Measurements from ENCODE around the gene DDX42.
"Not testable (repeated sequence)": the region's sequence is repeated elsewhere in the genome, so short reads cannot be mapped to it uniquely, and the experiment has no call there.

Gene DDX42

GRCh38 chr17:63786117-63786516 is 12.1 kb downstream of the DDX42 start:
- TF ChIP-seq, protein P1, sequence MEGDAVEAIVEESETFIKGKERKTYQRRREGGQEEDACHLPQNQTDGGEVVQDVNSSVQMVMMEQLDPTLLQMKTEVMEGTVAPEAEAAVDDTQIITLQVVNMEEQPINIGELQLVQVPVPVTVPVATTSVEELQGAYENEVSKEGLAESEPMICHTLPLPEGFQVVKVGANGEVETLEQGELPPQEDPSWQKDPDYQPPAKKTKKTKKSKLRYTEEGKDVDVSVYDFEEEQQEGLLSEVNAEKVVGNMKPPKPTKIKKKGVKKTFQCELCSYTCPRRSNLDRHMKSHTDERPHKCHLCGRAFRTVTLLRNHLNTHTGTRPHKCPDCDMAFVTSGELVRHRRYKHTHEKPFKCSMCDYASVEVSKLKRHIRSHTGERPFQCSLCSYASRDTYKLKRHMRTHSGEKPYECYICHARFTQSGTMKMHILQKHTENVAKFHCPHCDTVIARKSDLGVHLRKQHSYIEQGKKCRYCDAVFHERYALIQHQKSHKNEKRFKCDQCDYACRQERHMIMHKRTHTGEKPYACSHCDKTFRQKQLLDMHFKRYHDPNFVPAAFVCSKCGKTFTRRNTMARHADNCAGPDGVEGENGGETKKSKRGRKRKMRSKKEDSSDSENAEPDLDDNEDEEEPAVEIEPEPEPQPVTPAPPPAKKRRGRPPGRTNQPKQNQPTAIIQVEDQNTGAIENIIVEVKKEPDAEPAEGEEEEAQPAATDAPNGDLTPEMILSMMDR (conservative IDR thresholded peaks at IDR 0.05; ENCODE audit: low read depth, low read length), result no peak
- Histone ChIP-seq H4K20me1 (ENCODE audit: insufficient read depth) (peaks cover 4% of the 10 kb centered on the region), H3K4me2 (no peak overlapping the region), H3K4me1 (ENCODE audit: low read depth, poor library complexity, severe bottlenecking) (peaks cover 9% of the 10 kb centered on the region), H2AFZ (ENCODE audit: low read depth) (no peak overlapping the region), H3K27ac (no peak overlapping the region), H3K9ac (no peak overlapping the region), H3K79me2 (ENCODE audit: insufficient read depth, low read depth) (peaks cover 95% of the 10 kb centered on the region), H3K36me3 (ENCODE audit: insufficient read depth) (peaks cover 17% of the 10 kb centered on the region; the same call in 1 of the 2 replicates), H3K4me3 (IDR thresholded peaks at IDR 0.05; ENCODE audit: insufficient read depth, low read depth, low read length) (no peak overlapping the region), H3K27me3 (ENCODE audit: insufficient read depth, low read depth) (no peaks in the 10 kb centered on the region)

DNA sequence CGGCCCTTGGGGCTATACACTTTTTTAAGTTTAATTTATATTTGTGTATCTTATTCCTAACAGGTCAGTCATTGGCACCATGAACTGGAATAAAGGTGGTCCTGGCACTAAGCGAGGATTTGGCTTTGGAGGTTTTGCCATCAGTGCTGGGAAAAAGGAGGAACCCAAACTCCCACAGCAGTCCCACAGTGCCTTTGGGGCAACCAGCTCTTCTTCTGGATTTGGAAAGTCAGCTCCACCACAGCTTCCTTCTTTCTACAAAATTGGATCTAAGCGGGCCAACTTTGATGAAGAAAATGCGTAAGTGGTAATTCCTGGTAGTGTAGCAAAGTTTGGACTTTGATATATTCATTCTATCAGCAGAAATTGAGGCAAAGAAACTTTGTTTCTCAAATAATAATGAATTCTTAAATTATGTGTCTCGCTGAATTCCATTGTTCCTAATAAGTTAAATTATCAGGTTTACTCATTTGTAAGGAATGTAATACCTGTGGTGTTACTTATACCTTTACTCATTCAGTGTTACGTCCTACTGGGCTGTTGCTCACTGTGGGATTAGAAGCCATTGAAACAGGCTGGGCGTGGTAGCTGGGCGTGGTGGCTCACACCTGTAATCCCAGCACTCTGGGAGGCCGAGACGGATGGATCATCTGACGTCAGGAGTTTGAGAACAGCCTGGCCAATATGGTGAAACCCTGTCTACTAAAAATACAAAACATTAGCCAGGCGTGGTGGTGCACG is 13.2 kb downstream of the DDX42 start:
- Histone ChIP-seq H4K20me1 (ENCODE audit: insufficient read depth) (peaks cover 4% of the 10 kb centered on the region), H3K36me3 (ENCODE audit: insufficient read depth) (peaks cover 20% of the 10 kb centered on the region; the same call in 1 of the 2 replicates)

DNA sequence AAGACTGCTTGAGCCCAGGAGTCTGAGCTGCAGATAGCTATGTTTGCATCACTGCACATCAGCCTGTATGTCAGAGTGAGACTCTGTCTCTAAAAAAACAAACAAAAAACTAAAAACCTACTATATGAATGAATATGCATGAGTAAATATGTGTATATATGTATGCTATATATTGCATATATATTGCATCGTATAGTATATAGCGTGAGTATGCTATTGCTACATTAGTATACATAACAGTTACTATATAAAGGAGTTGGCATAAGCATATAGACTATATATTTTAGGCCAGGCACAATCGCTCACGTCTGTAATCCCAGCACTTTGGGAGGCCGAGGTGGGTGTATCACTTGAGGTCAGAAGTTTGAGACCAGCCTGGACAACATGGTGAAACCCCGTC is 16.1 kb downstream of the DDX42 start:
- peaks cover 78% of the 10 kb centered on the region; the same call in 1 of the 2 replicates for H3K79me2 ChIP-seq (ENCODE audit: insufficient read depth, low read depth)
- TF ChIP-seq, protein P1 (conservative IDR thresholded peaks at IDR 0.05; ENCODE audit: low read depth, low read length), result no peak

More for the DNA sequence above, 13.2 kb downstream of the DDX42 start:
- Histone ChIP-seq H3K4me2 (no peak overlapping the region), H3K4me3 (IDR thresholded peaks at IDR 0.05; ENCODE audit: insufficient read depth, low read depth, low read length) (no peak overlapping the region), H2AFZ (ENCODE audit: low read depth) (no peak overlapping the region), H3K27me3 (ENCODE audit: insufficient read depth, low read depth) (no peaks in the 10 kb centered on the region), H3K4me1 (ENCODE audit: low read depth, poor library complexity, severe bottlenecking) (peaks cover 9% of the 10 kb centered on the region), H3K27ac (no peak overlapping the region), H3K9ac (no peak overlapping the region), H3K79me2 (ENCODE audit: insufficient read depth, low read depth) (peaks cover 96% of the 10 kb centered on the region)
- TF ChIP-seq, protein P1 (conservative IDR thresholded peaks at IDR 0.05; ENCODE audit: low read depth, low read length), result no peak

GRCh38 chr17:63792055-63792729 is 18.2 kb downstream of the DDX42 start:
- Histone ChIP-seq H3K4me3 (IDR thresholded peaks at IDR 0.05; ENCODE audit: insufficient read depth, low read depth, low read length) (no peak overlapping the region), H3K36me3 (ENCODE audit: insufficient read depth) (peaks cover 27% of the 10 kb centered on the region; the same call in 1 of the 2 replicates), H4K20me1 (ENCODE audit: insufficient read depth) (peaks cover 4% of the 10 kb centered on the region), H3K4me1 (ENCODE audit: low read depth, poor library complexity, severe bottlenecking) (peaks cover 5% of the 10 kb centered on the region), H3K9ac (no peak overlapping the region), H3K4me2 (no peak overlapping the region), H3K79me2 (ENCODE audit: insufficient read depth, low read depth) (peaks cover 63% of the 10 kb centered on the region; the same call in 1 of the 2 replicates), H3K27ac (no peak overlapping the region), H3K27me3 (ENCODE audit: insufficient read depth, low read depth) (no peaks in the 10 kb centered on the region), H2AFZ (ENCODE audit: low read depth) (no peak overlapping the region)
- TF ChIP-seq, protein P1 (conservative IDR thresholded peaks at IDR 0.05; ENCODE audit: low read depth, low read length), result no peak

More for the DNA sequence above, 16.1 kb downstream of the DDX42 start:
- Histone ChIP-seq H3K36me3 (ENCODE audit: insufficient read depth) (peaks cover 32% of the 10 kb centered on the region; the same call in 1 of the 2 replicates), H3K9ac (no peak overlapping the region), H3K27me3 (ENCODE audit: insufficient read depth, low read depth) (no peaks in the 10 kb centered on the region), H4K20me1 (ENCODE audit: insufficient read depth) (peaks cover 4% of the 10 kb centered on the region), H2AFZ (ENCODE audit: low read depth) (no peak overlapping the region), H3K4me2 (no peak overlapping the region), H3K27ac (no peak overlapping the region), H3K4me3 (IDR thresholded peaks at IDR 0.05; ENCODE audit: insufficient read depth, low read depth, low read length) (no peak overlapping the region), H3K4me1 (ENCODE audit: low read depth, poor library complexity, severe bottlenecking) (peaks cover 5% of the 10 kb centered on the region)

DNA sequence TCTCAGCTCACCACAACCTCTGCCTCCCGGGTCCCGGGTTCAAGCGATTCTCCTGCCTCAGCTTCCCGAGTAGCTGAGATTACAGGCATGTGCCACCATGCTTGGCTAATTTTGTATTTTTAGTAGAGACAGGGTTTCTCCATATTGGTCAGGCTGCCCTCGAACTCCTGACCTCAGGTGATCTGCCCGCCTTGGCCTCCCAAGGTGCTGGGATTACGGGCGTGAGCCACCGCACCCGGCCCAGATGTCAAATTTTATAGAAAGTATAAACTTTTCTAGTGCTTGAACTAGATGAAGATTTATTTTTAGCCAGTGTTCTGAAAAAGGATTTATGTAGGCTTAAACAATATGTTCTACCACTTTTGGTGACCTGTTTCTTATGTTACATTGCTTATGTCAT is 22.4 kb downstream of the DDX42 start:
- not testable (repeated sequence) for H4K20me1 ChIP-seq (ENCODE audit: insufficient read depth); H3K27me3 ChIP-seq (ENCODE audit: insufficient read depth, low read depth); H3K27ac ChIP-seq; H3K9ac ChIP-seq; H3K4me2 ChIP-seq; H3K4me3 ChIP-seq (IDR thresholded peaks at IDR 0.05; ENCODE audit: insufficient read depth, low read depth, low read length); H3K4me1 ChIP-seq (ENCODE audit: low read depth, poor library complexity, severe bottlenecking); H2AFZ ChIP-seq (ENCODE audit: low read depth)
- Histone ChIP-seq H3K79me2 (ENCODE audit: insufficient read depth, low read depth) (peaks cover 24% of the 10 kb centered on the region; the same call in 1 of the 2 replicates), H3K36me3 (ENCODE audit: insufficient read depth) (peaks cover 36% of the 10 kb centered on the region; the same call in 1 of the 2 replicates)
